Measurements from ENCODE around the gene UST. TPM values are rescaled to one million over a fixed set of nuclear protein-coding genes. Genes with fewer than 3 reads are reported as not detected.

UST gene
- total and polyA plus RNA-seq, 9 of the 15 experiments (the other 6 are each of a cell fraction or from before 2014, with no cell fraction given): 0.04 to 0.10 TPM; not detected in 7

- Histone ChIP-seq H2AFZ (ENCODE audit: low read depth, low read length) (no peak overlapping the region), H3K36me3 (ENCODE audit: control insufficient read depth, insufficient read depth, low read length) (no peaks in the 10 kb centered on the region), H4K20me1 (replicated peaks; ENCODE audit: control insufficient read depth, insufficient read depth, low read length) (no peaks in the 10 kb centered on the region), H3K9ac (ENCODE audit: insufficient read depth in 1 of 2, low read depth in 2 of 2, low read length in 2 of 2) (no peak overlapping the region), H3K4me2 (ENCODE audit: insufficient read depth, low read length) (no peak overlapping the region), H3K27me3 (ENCODE audit: control insufficient read depth in 2 of 2, insufficient read depth in 2 of 2, low read length in 2 of 2) (peaks cover 0 to 11% of the 10 kb centered on the region in 2 experiments; a peak in 3 of 5 replicates), H3K4me3 (no peak overlapping the region), H3K9me3 (replicated peaks; ENCODE audit: control insufficient read depth, insufficient read depth, low read depth, low read length) (no peaks in the 10 kb centered on the region), H3K79me2 (ENCODE audit: control insufficient read depth, insufficient read depth, low read length) (no peaks in the 10 kb centered on the region), H3K27ac (ENCODE audit: extremely low read depth, low read depth, low read length) (no peak overlapping the region), H3K9me1 (ENCODE audit: control insufficient read depth, insufficient read depth, low read length) (no peaks in the 10 kb centered on the region), H3K4me1 (replicated peaks in 1 of 2; ENCODE audit: control insufficient read depth in 2 of 2, insufficient read depth in 2 of 2, low read length in 2 of 2) (no peaks in the 10 kb centered on the region)
- ChIA-PET CTCF (ENCODE audit: low intra/inter-chr PET ratio) (no interaction called here), POLR2A (no interaction called here)
- ATAC-seq: no peak
- in situ Hi-C loops (cut with MboI) (no loop called here), intact Hi-C loops (cut with micrococcal nuclease) (no loop called here)
- no peak for FAIRE-seq
- no TSS peak for BruUV-seq (replicated peaks)
- TF ChIP-seq ZBTB40 (IDR thresholded peaks at IDR 0.05) (peak; percentile 52; the same call in 1 of the 2 replicates), ZBTB40 (CRISPR knock-in tag; IDR thresholded peaks at IDR 0.05) (no peak), ZC3H8 (IDR thresholded peaks at IDR 0.05) (no peak), ELK3 (CRISPR knock-in tag; IDR thresholded peaks at IDR 0.05) (no peak), ZNF655 (CRISPR knock-in tag; IDR thresholded peaks at IDR 0.05) (no peak), ZC3H11A (IDR thresholded peaks at IDR 0.05; ENCODE audit: low read depth, low read length) (no peak), PPARD (CRISPR knock-in tag; IDR thresholded peaks at IDR 0.05) (no peak)
- 0% methylated on average over 1 of the region's 1 CpG for WGBS (ENCODE audit: insufficient coverage, low coverage, missing lambda C conversion rate)
- no peak for DNase-seq (ENCODE audit: extremely low read depth in 1 of 4, low spot score in 3 of 4)
These were observed 159.6 kb downstream of the UST start for GRCh38 chr6:148906386-148906785.
